GM19099 (cell line): ENCODE data around the gene PNPO.

Experiments used
- POLR2A ChIP-seq: IDR thresholded peaks from 3 replicates; pipeline ENCODE4 v1.6.1; 2011; ENCODE audit warnings: low read depth; ENCODE audit not compliant: insufficient read length; ENCODE audit errors: extremely low read depth

PNPO gene

DNA sequence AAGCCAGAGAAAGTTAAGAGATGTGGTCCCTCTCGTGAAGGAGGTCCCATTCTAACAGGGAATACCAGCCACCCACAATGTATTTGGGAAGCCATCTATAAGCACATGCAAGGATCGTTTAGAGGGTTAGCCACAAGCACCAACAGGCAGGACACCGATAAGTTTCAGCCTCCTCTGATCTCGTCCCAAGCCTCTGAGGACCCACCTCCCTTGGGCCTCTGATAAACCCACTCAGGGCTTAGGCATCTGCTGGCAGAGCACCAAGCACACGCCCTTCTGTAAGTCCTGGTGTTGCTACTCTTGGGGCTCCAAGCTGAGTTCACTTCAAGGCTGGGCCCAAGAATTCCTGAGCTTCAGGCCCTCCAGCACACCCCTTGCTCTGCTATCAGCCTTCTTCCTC lies 5.4 kb upstream of the PNPO start:
- TF ChIP-seq POLR2A = no peak

DNA sequence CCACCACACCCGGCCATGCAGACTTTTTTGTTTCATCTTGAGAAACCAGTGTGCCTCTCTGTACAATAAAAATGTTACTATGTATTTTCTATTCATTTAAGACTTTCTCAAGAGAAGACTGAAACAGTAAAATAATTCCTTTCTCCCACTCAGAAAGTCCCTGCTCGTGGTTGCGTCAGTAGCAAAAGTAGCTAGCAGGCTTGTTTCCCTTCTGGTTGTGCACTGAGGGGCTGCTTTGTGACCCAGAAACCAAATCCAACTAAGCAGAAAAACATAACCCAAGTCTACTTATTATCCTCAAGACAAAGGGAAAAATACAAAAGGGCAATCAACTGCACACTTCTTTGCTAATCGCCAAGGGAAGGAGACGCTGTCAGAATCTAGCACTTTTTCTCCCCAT lies 3.4 kb upstream of the PNPO start:
- TF ChIP-seq POLR2A = no peak

DNA sequence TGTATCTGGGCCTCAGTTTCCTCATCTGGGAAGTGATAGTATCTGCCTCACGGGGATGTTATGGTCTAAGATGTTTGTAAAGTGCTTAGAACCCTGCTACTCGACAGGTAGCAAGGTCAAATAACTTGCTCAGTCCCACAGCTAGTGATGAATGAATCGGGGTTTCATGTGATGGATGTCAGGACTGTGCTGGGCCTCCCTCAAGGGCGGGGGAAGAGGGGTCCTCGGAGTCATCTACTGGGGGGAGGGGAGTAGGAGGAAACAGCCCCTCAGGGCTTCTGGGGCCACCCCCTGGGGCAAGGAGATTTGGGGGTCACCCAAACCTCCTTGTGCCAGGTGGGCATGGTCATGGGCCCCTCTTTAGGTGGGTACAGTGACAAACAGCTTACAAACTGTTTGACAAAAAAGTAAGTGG lies 732 bp downstream of the PNPO start:
- no peak for TF ChIP-seq POLR2A

DNA sequence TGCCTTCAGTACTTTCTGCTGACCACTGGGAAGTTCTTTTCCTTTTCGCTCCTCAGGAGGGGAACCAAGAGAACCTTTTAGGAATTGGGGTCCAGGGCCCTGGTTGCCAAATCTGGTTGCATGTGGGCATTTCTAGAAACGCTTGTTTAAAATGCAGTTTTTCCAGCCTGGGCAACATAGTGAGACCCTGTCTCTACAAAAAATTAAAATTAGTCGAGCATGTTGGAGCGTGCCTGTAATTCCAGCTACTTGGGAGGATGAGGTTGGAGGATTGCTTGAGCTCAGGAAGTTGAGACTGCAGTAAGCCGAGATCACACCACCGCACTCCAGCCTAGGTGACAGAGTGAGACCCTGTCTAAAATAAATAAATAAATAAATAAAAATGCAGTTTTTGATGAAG lies 1.2 kb downstream of the PNPO start:
- TF ChIP-seq POLR2A = no peak

DNA sequence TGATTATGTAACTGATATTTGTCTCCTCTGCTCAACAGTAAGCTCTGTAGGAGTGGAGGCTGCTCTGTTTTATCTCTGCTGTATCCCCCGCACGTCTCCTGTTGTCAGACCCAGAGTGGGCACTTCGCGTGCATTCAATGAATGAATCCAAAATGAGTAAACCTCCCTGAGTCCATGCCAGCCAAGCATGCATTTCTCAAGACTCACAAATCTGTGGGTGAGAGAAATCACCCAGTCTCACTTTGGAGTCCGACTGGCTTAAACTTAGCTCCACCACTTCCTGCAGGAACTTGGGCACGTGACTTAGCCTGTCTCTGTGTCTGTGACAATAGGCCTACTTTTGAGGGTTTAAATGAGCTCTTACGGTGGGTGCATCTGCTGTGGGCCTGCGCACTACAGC lies 3.7 kb downstream of the PNPO start:
- TF ChIP-seq POLR2A = no peak

DNA sequence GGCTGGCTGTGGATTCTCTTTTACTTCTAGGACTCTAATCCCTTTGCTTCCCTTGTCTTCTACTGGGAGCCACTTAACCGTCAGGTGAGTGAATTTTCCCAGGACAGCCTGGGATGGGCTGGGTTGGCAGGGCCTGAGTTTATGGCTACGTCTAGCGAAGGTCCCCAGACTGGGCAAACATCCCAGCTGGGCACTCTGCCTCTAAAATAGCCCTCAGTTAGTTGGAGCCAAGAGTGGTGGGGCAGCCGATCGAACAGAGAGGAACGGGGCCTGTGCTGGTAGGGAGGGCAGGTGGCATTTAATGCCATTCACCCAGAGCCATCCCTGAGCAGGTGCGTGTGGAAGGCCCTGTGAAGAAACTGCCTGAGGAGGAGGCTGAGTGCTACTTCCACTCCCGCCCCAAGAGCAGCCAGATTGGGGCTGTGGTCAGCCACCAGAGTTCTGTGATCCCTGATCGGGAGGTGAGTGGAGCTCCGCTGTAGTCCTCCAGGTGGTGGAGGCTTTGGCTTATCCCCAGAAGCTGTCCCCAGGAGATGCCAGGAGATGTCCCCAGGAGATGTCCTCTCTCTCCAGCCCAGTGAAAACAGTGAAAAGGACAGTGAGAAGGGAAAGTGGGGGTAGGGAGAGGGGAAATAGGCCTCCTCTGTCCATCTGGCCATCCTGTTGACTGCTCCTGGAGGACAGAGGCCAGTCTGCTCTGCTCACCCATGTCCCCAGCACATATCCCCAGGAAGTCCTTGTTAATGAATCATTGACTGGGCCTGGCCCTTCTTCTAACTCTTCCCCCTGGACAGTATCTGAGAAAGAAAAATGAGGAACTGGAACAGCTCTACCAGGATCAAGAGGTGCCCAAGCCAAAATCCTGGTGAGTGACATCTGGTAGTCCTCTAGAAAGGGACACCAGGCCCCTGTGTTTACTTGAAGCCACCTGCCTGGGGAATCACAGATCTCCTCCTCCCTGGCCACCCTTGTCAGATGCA lies 4.4 kb downstream of the PNPO start:
- no peak for TF ChIP-seq POLR2A

DNA sequence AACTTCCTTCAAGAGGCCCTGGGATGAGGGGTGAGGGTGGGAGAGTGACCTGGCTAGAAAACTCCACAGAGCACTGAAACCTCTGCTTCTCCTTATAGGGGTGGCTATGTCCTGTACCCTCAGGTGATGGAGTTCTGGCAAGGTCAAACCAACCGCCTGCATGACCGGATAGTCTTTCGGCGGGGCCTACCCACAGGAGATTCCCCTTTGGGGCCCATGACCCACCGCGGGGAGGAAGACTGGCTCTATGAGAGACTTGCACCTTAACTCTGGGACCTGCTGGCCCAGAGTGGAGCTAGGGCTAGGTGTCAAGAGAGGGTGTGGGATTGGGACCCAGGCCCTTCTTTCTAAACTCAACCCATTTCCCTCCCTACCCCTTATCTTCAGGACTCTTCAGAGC lies 5.1 kb downstream of the PNPO start:
- no peak for TF ChIP-seq POLR2A

DNA sequence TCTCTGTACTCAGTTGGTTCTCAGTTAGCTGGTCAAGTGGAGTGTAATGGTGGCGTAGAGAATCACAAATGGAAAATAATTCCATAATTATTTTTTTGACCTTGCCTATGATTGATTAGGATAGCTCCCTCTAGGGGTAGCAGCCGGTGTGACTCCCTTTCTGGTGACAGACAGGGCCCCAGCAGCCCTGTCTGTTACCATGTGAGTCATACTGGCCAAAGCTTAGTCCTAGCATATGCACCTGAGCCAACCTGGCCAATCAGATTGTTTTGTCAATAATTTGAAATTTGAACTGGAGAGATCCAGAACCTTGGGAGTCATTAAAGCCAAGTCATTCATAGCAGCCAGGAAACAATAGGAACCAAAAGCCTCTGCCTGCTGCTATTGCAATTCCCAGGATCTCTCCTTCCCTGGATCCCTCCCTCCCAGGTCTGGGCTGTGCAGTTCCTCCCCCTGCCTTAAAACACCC lies 5.6 kb downstream of the PNPO start:
- no peak for TF ChIP-seq POLR2A

DNA sequence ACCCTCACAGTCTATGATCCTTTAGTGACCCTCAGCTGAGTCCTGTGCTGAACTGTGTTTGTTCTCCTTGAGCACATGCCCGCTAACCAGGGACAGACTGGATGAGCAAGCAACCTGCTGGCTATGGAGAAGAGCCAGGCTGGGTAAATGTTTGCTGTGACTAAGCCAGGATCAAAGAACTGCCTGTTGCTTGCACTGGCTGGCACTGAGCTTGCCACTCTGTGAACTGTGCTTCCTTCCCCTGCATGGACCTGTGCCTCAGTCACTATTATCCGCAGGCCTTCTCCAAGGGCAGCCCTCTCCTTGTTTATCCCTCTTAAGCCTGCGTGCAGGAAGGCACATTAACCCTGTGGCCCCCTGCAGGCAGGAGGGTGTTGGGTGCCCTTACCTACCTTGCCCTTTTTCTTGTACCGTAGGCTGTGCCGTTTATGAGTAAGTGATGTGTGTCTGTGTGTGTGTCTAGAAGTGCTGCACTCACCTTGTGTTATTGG lies 7.4 kb downstream of the PNPO start:
- no peak for TF ChIP-seq POLR2A

DNA sequence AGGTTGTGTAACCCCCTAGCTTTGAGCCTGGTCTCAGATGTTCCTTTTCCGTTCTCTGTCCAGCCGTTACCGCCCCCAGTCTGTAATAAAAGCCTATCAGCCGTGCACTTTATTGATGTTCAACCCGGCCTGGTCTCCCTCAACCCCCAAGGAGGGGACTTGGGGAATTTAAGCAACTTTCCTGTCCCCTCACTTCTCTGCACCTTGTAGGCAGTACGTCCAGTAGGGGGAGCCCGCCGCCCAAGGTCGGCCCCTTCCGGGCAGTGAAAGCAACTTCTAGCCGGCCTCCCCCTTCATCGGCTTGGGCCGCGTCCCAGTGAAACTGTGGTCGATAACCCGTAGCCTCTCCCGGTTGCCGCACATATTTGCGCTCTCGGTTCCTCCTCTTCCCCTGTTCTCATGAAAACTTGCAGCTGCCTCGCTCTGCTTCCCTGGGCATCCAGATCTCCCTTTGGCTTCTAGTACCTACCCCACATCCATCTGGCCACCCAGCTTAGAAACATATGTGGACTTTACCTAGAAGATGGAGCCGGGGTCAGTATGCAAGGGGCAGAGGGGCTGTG lies 7.9 kb downstream of the PNPO start:
- peak; percentile 28 for TF ChIP-seq POLR2A

DNA sequence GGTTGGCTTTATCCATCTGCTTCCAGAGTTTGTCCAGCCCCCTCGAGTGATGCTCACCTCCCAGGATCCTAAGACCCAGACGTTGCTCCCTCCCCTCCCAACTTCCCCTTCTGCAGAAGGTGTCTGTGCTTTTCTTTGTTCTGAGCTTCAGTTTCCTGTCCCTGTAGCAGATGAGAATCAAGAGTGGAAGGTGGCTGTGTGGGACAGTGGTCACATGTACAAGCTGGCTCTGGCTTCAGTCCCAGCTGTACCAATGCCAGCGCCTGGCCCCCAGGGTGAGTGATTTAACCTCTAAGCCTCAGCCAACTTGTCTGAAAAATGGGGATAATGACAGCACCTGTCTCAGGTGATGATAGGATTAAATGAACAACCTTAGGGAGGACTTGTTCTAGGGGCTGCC lies 8.6 kb downstream of the PNPO start:
- TF ChIP-seq POLR2A = no peak

DNA sequence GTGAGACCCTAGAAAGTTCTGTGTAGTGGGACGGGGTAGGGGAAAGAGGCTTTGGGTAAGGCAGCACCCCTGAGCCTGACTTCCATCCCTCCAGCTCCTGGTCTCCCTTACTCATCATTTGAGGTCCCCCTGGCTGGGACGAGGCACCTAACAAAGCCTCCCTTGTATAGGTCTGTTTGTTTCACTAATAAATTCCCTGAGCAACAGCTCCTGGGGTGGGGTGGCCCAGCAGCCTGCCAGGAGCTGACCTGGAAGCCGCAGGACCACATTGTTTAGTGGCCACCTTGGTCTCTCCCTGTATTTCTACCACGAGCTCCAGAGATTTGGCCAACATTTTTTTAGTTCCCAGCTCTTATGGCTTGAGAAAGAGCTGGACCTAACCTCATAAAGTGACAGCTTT lies 9.1 kb downstream of the PNPO start:
- no peak for TF ChIP-seq POLR2A

DNA sequence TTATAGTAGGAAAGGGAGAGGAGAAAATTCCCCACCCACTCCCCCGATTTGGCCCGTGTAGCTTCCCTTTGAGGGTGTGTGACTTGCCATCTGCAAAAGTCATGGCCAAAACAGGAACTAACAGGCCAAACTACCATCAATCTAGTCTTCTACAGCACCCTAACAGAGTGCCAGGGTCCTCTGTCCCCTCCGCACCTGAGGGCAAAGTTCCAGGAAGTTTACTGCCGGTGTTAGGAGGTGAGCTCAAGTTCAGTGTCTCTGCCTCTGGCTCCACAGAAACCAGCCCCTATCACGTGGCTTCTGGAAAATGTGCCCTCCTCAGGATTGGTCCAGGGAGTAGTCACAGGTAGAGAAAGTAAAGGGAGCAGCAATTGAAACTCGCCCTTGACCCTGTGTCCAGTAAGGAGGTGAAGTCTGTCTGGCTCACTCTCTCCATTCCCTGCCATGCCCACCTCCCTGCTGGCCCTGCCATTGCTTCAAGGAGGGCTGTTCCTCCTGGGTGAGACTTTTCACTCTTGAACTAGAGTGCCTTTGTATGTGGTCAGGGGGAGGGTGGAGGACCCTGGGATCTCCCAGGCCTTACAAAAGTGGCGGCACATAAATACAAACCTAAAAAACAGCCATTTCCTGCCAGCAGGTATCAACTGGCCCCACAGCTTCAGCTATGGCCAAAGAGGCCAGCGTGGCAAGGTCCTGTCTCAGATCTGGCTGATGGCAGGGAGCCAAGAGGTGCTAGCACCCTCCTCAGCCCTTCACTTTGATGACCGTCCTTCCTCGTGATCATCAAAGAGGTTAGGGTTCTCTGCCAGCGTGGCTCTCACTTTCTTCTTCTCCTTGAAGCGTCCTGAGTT lies 11.0 kb downstream of the PNPO start:
- no peak for TF ChIP-seq POLR2A

DNA sequence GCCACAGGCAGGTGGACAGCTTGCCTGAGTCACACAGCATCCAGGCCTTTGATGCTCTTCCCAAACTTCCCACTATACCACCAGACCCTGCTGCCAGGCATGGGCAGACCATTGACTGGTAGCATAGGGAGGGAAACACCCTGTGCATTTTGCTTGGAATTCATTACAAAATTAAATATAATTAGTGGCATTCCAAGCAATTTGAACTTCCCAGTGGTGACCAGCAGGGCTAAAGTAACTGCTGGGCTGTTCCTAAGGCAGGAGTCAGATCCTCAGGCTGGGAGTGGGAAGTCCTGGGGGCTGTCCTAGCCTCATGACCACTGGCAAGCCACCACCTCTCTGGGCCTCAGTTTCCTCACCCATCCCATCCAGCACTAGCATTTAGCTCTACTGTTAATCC lies 12.5 kb downstream of the PNPO start:
- no peak for TF ChIP-seq POLR2A
